PC-9 (cell line): ENCODE data around the gene CBL. TPM values are rescaled to one million over a fixed set of nuclear protein-coding genes. Genes with fewer than 3 reads are reported as not detected.
A peak's percentile ranks its signal among the peaks of the same experiment; 100 is the strongest.

Source experiments
- BruUV-seq: library from RNA; stranded (reverse); fragments of 400-500 nt; replicated peaks from 2 replicates; lab custom pipeline; 2021; lab: Mats Ljungman, UMichigan
- CTCF ChIA-PET: fragments of 300-600 bp; sonication (Branson Sonifier 250); formaldehyde crosslinking; loops from one replicate; lab custom pipeline; 2022; ENCODE audit warnings: antibody characterized with exemption; lab: Charles Lee
- POLR2A ChIA-PET: fragments of 300-600 bp; sonication (Branson Sonifier 250); formaldehyde crosslinking; loops from one replicate; lab custom pipeline; 2022; ENCODE audit warnings: antibody characterized with exemption; ENCODE audit not compliant: unreplicated experiment; lab: Charles Lee
- DNase-seq, 2 experiments: peaks; one replicate each; pipeline versions ENCODE4 v3.0.0 to v3.0.0-alpha.2; 2015 to 2022; ENCODE audit warnings: mixed read lengths in 1 of 2
- H2AFZ ChIP-seq: fragments of 200-600 bp; sonication (generic); 2 replicates; pipeline ENCODE4 v1.8.1; 2017; ENCODE audit warnings: antibody characterized with exemption
- H3F3A ChIP-seq: fragments of 200-600 bp; sonication (generic); 2 replicates; pipeline ENCODE4 v1.8.1; 2017; ENCODE audit warnings: antibody characterized with exemption, mild to moderate bottlenecking, low read depth; ENCODE audit not compliant: insufficient read depth
- H3K27ac ChIP-seq: fragments of 200-600 bp; sonication (generic); 2 replicates; pipeline ENCODE4 v1.6.1; 2016; ENCODE audit warnings: mixed run types
- H3K27me3 ChIP-seq: fragments of 200-600 bp; sonication (generic); 2 replicates; pipeline ENCODE4 v1.6.1; 2016; ENCODE audit warnings: low read depth, mixed run types; ENCODE audit not compliant: insufficient read depth
- H3K36me3 ChIP-seq: fragments of 200-600 bp; sonication (generic); 2 replicates; pipeline ENCODE4 v1.6.1; 2016; ENCODE audit warnings: low read depth, mixed run types
- H3K4me1 ChIP-seq: fragments of 200-600 bp; sonication (generic); replicated peaks from 2 replicates; pipeline ENCODE4 v1.6.1; 2016; ENCODE audit warnings: mixed run types; ENCODE audit not compliant: insufficient read depth
- H3K4me2 ChIP-seq: fragments of 200-600 bp; sonication (generic); 2 replicates; pipeline ENCODE4 v1.6.1; 2017; ENCODE audit warnings: mixed run types
- H3K4me3 ChIP-seq: fragments of 200-600 bp; sonication (generic); 2 replicates; pipeline ENCODE4 v1.6.1; 2016; ENCODE audit warnings: mixed run types
- H3K79me2 ChIP-seq: fragments of 200-600 bp; sonication (generic); 2 replicates; pipeline ENCODE4 v1.6.1; 2017; ENCODE audit warnings: low read depth, mixed run types
- H3K9me2 ChIP-seq: fragments of 200-600 bp; sonication (generic); 2 replicates; pipeline ENCODE4 v1.8.1; 2017; ENCODE audit warnings: mild to moderate bottlenecking; ENCODE audit not compliant: insufficient read depth
- H3K9me3 ChIP-seq: fragments of 200-600 bp; sonication (generic); 2 replicates; pipeline ENCODE4 v1.8.1; 2016; ENCODE audit warnings: low read depth; ENCODE audit not compliant: insufficient read depth
- H4K20me1 ChIP-seq: fragments of 200-600 bp; sonication (generic); 2 replicates; pipeline ENCODE4 v1.8.1; 2017; ENCODE audit not compliant: insufficient read depth
- EZH2 ChIP-seq: fragments of 200-600 bp; sonication (generic); IDR thresholded peaks from 2 replicates; pipeline ENCODE4 v1.8.0; 2017; ENCODE audit warnings: antibody characterized with exemption, low read depth
- intact Hi-C: fragments of 100-400 bp; cut with micrococcal nuclease; formaldehyde crosslinking; loops from one replicate; pipeline ENCODE4 v1.10.0; 2022; ENCODE audit not compliant: unreplicated experiment
- total RNA-seq: library from RNA; stranded (reverse); gene quantifications from 2 replicates; pipeline ENCODE4 v1.2.3, GENCODE V29; 2021
- TF ChIP-seq, protein P1 (sequence below): fragments of 200-600 bp; sonication (generic); conservative IDR thresholded peaks from 2 replicates; pipeline ENCODE4 v1.6.1; 2017; ENCODE audit warnings: mixed run types, antibody characterized with exemption, mild to moderate bottlenecking, moderate library complexity

The CBL gene
- total RNA-seq, 1 experiment from 2014 or later = 32.9 TPM

DNA sequence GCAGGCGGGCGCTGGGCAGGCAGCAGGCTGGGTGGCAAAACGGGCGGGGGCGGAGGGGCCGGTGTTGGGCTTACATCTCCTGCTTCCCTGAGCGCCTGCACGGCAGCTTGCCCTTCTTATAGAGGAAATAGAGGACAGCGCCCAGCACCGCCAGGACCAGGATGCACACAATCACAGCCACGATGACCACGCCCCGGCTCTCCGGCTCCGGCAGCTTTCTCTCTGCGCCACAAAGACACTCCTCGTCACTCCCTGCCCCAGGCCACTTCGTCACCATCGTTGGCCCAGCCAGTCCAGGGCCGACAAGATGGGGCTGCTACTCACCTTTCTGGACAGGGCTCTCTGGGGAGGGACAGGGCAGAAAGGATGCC lies 104.5 kb downstream of the CBL start:
- Histone ChIP-seq H2AFZ (no peak overlapping the region), H4K20me1 (no peaks in the 10 kb centered on the region), H3K4me1 (peaks cover 7% of the 10 kb centered on the region), H3K36me3 (no peaks in the 10 kb centered on the region), H3K27ac (no peak overlapping the region), H3K9me2 (no peaks in the 10 kb centered on the region), H3K4me3 (no peak overlapping the region), H3F3A (peaks cover 17% of the 10 kb centered on the region), H3K4me2 (no peak overlapping the region), H3K9me3 (no peaks in the 10 kb centered on the region), H3K79me2 (no peaks in the 10 kb centered on the region), H3K27me3 (0 out of 2 replicates have a peak, but pooled peaks cover 2% of the 10 kb centered on the region)
- intact Hi-C loops = no loop called here
- POLR2A ChIA-PET = no interaction called here
- BruUV-seq = no TSS peak
- no peak for DNase-seq
- TF ChIP-seq, protein P1, sequence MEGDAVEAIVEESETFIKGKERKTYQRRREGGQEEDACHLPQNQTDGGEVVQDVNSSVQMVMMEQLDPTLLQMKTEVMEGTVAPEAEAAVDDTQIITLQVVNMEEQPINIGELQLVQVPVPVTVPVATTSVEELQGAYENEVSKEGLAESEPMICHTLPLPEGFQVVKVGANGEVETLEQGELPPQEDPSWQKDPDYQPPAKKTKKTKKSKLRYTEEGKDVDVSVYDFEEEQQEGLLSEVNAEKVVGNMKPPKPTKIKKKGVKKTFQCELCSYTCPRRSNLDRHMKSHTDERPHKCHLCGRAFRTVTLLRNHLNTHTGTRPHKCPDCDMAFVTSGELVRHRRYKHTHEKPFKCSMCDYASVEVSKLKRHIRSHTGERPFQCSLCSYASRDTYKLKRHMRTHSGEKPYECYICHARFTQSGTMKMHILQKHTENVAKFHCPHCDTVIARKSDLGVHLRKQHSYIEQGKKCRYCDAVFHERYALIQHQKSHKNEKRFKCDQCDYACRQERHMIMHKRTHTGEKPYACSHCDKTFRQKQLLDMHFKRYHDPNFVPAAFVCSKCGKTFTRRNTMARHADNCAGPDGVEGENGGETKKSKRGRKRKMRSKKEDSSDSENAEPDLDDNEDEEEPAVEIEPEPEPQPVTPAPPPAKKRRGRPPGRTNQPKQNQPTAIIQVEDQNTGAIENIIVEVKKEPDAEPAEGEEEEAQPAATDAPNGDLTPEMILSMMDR = no peak
- TF ChIP-seq EZH2 = no peak
- CTCF ChIA-PET = no interaction called here

DNA sequence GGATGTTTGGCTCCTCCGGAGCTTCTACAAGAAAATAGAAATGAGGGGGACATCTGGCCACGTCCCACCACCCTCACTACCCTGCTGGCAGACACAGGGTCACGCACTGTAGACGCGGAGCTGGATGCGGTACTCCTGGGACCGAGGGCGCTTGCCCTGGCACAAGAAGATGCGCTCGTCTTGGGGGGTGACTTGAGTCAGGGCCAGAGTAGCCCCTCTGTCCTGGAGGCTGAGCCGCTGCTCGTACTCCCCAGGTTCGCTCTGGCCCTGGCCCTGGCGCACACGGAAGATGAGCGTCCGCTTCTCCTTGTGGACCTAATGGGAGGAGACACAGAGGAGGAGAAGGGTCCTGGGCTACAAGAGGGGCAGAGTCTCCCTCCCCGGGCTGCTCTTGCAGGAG lies 108.6 kb downstream of the CBL start:
- no peak overlapping the region for H2AFZ ChIP-seq
- no peaks in the 10 kb centered on the region for H3K36me3 ChIP-seq
- CTCF ChIA-PET = interaction anchor here (0.6 kb wide), 1 partner anchor 144 kb away, joined by 3 read pairs; no protein-coding TSS in a partner anchor
- H3K4me2 ChIP-seq = no peak overlapping the region
- intact Hi-C loops = loop anchor here (5.0 kb wide), 3 partner anchors 107 to 402 kb away; partner anchors contain the start of genes CBL and DPAGT1
- peaks cover 31% of the 10 kb centered on the region for H3K4me1 ChIP-seq
- peaks cover 20% of the 10 kb centered on the region for H3K27me3 ChIP-seq
- TF ChIP-seq EZH2 = no peak
- TF ChIP-seq, protein P1 = no peak
- no peaks in the 10 kb centered on the region for H3K9me3 ChIP-seq
- DNase-seq = no peak
- no TSS peak for BruUV-seq
- no peaks in the 10 kb centered on the region for H3K79me2 ChIP-seq
- H3F3A ChIP-seq = peaks cover 14% of the 10 kb centered on the region; the same call in 1 of the 2 replicates
- no peaks in the 10 kb centered on the region for H4K20me1 ChIP-seq
- no peak overlapping the region for H3K4me3 ChIP-seq
- H3K9me2 ChIP-seq = no peaks in the 10 kb centered on the region
- no peak overlapping the region for H3K27ac ChIP-seq
- POLR2A ChIA-PET = interaction anchor here (0.5 to 0.6 kb wide), 3 partner anchors 20 to 516 kb away, joined by 3 to 4 read pairs (median 4); partner anchors contain the start of gene RNF26

DNA sequence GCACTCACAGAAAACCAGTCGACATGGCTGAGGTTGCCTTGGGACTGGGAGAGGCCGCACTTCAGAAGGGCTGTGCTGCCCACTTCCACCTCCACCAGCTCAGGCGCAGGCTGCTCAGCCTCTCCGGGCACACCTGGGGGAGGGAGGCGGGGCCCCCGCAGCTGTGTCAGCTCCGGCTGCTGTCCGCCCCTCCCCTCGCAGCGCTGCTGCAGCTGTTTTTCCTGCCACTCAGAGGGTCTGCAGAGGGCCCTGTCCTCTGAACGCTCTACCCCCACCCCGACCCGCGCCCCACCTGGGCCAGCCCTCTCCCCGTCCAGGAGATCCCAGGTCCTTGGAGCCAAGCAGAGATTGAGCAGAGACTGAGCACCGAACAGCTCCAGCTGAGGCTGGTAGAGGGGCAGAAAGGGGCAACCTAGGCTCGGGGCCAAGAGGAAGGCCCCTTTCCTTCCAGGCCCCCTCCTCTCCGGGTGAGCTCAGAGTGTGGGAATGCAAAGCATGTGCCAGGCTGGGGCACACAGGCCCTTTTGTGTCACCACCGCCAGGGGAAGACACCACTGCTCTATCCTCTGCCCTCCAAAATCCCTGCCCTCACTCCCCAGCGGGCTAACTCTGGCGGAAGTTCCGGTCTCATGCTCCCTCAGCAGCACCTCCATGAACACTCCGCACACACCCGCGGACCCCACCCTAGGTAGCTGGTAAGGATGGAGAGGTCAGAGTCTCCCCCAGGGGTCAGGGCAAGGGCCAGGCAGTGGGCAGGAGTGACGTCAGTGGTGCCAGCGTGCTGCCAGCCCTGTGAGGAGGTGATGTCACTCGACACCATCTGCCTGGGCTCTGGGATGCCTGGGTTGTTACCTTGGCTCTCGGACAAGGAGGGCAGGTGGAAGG lies 109.2 kb downstream of the CBL start:
- H3K79me2 ChIP-seq = no peaks in the 10 kb centered on the region
- TF ChIP-seq, protein P1 = peak; percentile 34; the same call in 1 of the 2 replicates
- TF ChIP-seq EZH2 = no peak
- peaks cover 20% of the 10 kb centered on the region for H3K27me3 ChIP-seq
- DNase-seq = peak; percentile 65 to 71
- H3K4me3 ChIP-seq = peak overlapping the region; percentile 67
- peak overlapping the region; percentile 78; the same call in 1 of the 2 replicates for H2AFZ ChIP-seq
- no peaks in the 10 kb centered on the region for H3K9me3 ChIP-seq
- H3K36me3 ChIP-seq = no peaks in the 10 kb centered on the region
- no peaks in the 10 kb centered on the region for H3K9me2 ChIP-seq
- H3F3A ChIP-seq = peaks cover 15% of the 10 kb centered on the region; the same call in 1 of the 2 replicates
- no peaks in the 10 kb centered on the region for H4K20me1 ChIP-seq
- H3K4me2 ChIP-seq = peak overlapping the region; percentile 96
- intact Hi-C loops = loop anchor here (5.0 kb wide), 3 partner anchors 108 to 403 kb away; partner anchors contain the start of genes CBL and DPAGT1
- ChIA-PET CTCF (interaction anchor here (0.6 kb wide), 2 partner anchors 144 to 632 kb away, joined by 3 read pairs; no protein-coding TSS in a partner anchor), POLR2A (interaction anchor here (0.5 to 0.6 kb wide), 3 partner anchors 19 to 516 kb away, joined by 3 to 4 read pairs (median 4); partner anchors contain the start of gene RNF26)
- no peak overlapping the region for H3K27ac ChIP-seq
- peaks cover 31% of the 10 kb centered on the region for H3K4me1 ChIP-seq
- no TSS peak for BruUV-seq
